Loucy (cell line): Measurements from ENCODE around the gene GPATCH2.

Experiments
- EZH2phosphoT487 ChIP-seq: fragments of 200-600 bp; IDR thresholded peaks from 2 replicates; pipeline ENCODE4 v1.6.1; 2018; ENCODE audit warnings: antibody characterized with exemption, mild to moderate bottlenecking, moderate library complexity, borderline replicate concordance
- TF ChIP-seq, protein P1 (sequence below): fragments of 200-600 bp; sonication (generic); conservative IDR thresholded peaks from 2 replicates; pipeline ENCODE4 v1.5.1; 2014; ENCODE audit warnings: mild to moderate bottlenecking, antibody characterized with exemption, low read length

DNA sequence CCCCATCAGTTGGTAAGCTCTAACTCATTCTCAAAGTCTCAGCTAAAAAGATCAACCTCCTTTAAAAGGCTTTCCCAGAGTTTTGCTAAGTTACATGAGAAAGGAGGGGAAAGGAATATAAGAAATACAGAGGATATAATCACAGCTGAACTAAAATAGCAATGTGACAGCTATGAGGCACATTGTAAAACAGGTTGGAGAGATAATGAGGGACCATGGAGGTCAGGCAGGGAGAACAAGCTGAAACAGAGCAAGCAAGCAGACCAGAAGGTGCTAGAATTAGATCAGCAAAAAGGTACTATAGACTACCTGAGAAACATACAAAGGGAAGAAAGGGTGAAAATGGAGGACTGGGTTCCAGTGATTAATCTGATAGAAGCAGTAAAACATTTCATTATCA lies 28.5 kb downstream of the GPATCH2 start:
- TF ChIP-seq, protein P1, sequence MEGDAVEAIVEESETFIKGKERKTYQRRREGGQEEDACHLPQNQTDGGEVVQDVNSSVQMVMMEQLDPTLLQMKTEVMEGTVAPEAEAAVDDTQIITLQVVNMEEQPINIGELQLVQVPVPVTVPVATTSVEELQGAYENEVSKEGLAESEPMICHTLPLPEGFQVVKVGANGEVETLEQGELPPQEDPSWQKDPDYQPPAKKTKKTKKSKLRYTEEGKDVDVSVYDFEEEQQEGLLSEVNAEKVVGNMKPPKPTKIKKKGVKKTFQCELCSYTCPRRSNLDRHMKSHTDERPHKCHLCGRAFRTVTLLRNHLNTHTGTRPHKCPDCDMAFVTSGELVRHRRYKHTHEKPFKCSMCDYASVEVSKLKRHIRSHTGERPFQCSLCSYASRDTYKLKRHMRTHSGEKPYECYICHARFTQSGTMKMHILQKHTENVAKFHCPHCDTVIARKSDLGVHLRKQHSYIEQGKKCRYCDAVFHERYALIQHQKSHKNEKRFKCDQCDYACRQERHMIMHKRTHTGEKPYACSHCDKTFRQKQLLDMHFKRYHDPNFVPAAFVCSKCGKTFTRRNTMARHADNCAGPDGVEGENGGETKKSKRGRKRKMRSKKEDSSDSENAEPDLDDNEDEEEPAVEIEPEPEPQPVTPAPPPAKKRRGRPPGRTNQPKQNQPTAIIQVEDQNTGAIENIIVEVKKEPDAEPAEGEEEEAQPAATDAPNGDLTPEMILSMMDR = no peak
- no peak for TF ChIP-seq EZH2phosphoT487
